Ureter (tissue), 1 donor: Measurements from ENCODE around the gene FMO5. TPM values are rescaled to one million over a fixed set of nuclear protein-coding genes. Genes with fewer than 3 reads are reported as not detected.
"Not testable (repeated sequence)": the region's sequence is repeated elsewhere in the genome, so short reads cannot be mapped to it uniquely, and the experiment has no call there.

Experiments used
- DNase-seq: peaks from one replicate; pipeline ENCODE4 v3.0.0-alpha.2; 2020; ENCODE audit warnings: low spot score
- total RNA-seq: library from RNA; stranded (reverse); gene quantifications from one replicate; pipeline ENCODE4 v1.2.4, GENCODE V29; 2023
- donor health status: DM: yes; HTN: yes; CAD: no.

Gene FMO5
- total RNA-seq, 1 donor from 2014 or later: 8.4 TPM

- DNase-seq: no peak
These were observed 17.9 kb downstream of the FMO5 start for GRCh38 chr1:147207192-147207591.

GRCh38 chr1:147204080-147204479, 21.1 kb downstream of the FMO5 start:
- DNase-seq: no peak

- no peak for DNase-seq
These were observed 22.6 kb downstream of the FMO5 start for GRCh38 chr1:147202576-147202975.

GRCh38 chr1:147201786-147202185, 23.4 kb downstream of the FMO5 start:
- no peak for DNase-seq

- DNase-seq: no peak
These were observed 23.9 kb downstream of the FMO5 start for GRCh38 chr1:147201276-147201675.

- DNase-seq: not testable (repeated sequence)
These were observed 27.8 kb downstream of the FMO5 start for GRCh38 chr1:147197324-147197723.

- no peak for DNase-seq
These were observed 35.6 kb downstream of the FMO5 start for GRCh38 chr1:147189514-147189913.

- DNase-seq: no peak
These were observed 39.7 kb downstream of the FMO5 start for GRCh38 chr1:147185432-147185831.

GRCh38 chr1:147177611-147178380, 47.3 kb downstream of the FMO5 start:
- DNase-seq: no peak

- peak; percentile 97 for DNase-seq
These were observed 52.7 kb downstream of the FMO5 start, which contains the start of gene PRKAB2 for GRCh38 chr1:147172168-147173016. Gene PRKAB2, minus strand, starts transcription at chr1:147172470. Its CDS starts 326 bp downstream, at chr1:147172144.

GRCh38 chr1:147171399-147172167, 53.6 kb downstream of the FMO5 start:
- DNase-seq: no peak

GRCh38 chr1:147169840-147170674, 55.1 kb downstream of the FMO5 start:
- DNase-seq: no peak

GRCh38 chr1:147169171-147169570, 56.0 kb downstream of the FMO5 start:
- DNase-seq: no peak

GRCh38 chr1:147168626-147169058, 56.5 kb downstream of the FMO5 start:
- no peak for DNase-seq

- DNase-seq: no peak
These were observed 57.8 kb downstream of the FMO5 start for GRCh38 chr1:147167365-147167764.

GRCh38 chr1:147163019-147163418, 62.1 kb downstream of the FMO5 start:
- DNase-seq: no peak

GRCh38 chr1:147162093-147162492, 63.0 kb downstream of the FMO5 start:
- no peak for DNase-seq

- not testable (repeated sequence) for DNase-seq
These were observed 68.0 kb downstream of the FMO5 start for GRCh38 chr1:147157116-147157515.

GRCh38 chr1:147156642-147157041, 68.5 kb downstream of the FMO5 start:
- DNase-seq: no peak

GRCh38 chr1:147152772-147153171, 72.4 kb downstream of the FMO5 start:
- DNase-seq: no peak

GRCh38 chr1:147151244-147151643, 73.9 kb downstream of the FMO5 start:
- no peak for DNase-seq
